Measurements from ENCODE around the gene NAV3.

NAV3 gene

DNA sequence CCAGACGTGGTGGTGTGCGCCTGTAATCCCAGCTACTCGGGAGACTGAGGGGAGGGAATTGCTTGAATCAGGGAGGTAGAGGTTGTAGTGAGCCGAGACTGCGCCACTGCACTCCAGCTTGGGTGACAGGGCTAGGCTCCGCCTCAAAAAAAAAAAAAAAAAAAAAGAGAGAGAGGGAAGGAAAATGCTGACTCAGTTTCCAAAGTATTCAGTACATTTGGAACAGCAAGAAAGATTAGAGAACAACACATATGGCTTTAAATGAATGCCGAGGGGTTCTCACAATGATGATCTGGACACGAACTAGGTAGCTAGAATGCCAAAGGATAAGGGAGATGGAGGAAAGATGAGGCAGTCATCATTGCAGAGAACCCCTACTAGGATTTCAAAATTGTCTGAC, 97.4 kb downstream of the NAV3 start:
- DNase-seq (ENCODE audit: low spot score): no peak

- DNase-seq (ENCODE audit: low spot score): no peak
These were observed 101.5 kb downstream of the NAV3 start for GRCh38 chr12:77932216-77932615.

GRCh38 chr12:77938301-77938700, 107.6 kb downstream of the NAV3 start:
- DNase-seq (ENCODE audit: low spot score): no peak

DNA sequence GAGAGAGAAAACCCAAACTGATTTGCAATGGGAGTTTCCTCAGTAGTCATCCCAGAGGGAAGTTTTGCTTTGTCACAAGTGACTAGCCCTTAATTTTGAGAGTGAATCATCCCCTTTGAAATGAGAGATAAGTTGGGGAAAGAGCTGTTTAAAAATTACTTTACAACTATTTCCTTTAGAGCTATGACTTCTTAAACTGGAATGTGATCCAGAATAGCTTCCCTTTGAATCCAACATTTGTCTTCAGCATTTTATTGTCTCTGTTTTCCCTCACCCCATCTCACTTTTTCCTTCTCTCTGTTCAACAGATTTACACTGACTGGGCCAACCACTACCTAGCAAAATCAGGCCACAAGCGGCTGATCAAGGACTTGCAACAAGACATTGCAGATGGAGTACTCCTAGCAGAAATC, 109.3 kb downstream of the NAV3 start:
- DNase-seq (ENCODE audit: low spot score): no peak

DNA sequence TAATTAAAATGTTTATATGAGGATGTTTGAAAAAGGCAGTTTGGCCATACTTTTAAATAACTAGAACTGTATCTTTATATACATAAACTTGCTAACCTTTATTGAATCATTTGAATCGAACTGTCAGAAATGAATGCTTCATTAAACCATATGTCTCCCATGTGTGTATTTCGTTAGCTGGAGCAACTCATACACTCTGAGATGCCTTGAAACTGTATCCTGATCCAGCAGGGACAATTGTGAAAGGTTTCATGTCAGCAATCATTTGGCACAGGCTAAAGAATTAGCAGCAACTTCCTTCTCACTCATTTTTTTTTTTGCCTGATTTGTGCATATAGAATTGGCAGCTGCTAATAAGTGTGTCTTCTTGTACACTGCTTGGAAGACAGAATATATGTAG, 109.9 kb downstream of the NAV3 start:
- no peak for DNase-seq (ENCODE audit: low spot score)

DNA sequence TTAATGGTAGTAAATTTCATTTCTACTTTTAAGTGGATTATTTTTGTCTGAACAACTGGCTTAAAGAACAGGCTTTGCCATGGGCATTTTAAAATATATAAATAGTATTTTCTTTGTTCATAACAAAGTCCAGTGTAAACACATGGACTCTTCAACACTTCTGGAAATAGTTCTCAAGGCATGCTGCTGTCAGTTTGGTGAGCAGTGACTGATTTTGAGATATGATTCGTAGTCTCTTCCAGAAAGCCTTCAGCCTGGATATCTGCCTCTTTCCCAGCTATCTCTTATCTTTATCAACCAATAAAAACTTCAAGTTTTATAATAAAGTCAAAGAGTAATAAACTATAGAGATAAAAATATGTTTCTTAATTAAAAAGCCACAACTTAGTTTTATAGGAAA, 110.7 kb downstream of the NAV3 start:
- DNase-seq (ENCODE audit: low spot score): no peak

DNA sequence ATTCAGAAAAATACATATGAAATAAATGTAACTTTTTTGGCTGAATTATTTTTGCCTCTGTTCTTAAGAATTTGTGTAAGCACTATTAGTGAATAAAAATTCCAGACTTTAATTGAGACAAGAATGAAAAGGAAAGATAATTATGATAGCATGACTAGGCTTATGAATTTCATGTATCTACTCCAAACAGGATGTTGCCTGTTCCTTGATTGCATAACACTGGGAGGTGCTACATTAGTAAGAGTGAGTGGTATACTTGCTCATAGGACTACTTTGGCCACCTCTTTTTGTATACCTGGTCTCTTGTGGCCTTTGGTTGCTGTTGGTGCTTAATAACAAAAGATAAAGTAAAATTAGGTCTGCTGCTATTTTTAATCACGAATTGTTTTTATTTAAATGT, 112.8 kb downstream of the NAV3 start:
- no peak for DNase-seq (ENCODE audit: low spot score)

DNA sequence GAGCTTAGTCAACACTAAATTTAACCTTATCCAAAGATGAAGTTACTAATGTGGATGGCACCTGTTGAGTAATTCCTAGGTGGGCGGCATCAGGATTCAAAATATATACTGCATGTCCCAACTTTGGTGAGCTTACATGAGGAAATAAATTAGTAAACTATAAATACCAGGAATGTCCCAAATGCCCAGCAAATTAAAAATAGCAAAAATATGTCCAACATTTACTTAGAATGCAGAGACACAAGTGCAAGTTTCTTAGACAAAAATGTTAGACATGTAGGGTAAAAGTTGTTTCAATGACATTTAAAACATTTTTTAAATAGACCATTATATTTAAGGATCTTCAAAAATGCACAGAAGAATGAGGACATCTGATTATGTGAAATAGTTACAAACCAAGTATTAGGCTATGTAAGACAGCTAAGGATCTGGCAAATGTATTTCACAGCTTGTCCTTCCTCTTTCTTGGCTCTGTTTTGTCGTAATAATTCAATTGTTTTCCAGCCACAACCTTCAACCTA, 115.9 kb downstream of the NAV3 start:
- no peak for DNase-seq (ENCODE audit: low spot score)

DNA sequence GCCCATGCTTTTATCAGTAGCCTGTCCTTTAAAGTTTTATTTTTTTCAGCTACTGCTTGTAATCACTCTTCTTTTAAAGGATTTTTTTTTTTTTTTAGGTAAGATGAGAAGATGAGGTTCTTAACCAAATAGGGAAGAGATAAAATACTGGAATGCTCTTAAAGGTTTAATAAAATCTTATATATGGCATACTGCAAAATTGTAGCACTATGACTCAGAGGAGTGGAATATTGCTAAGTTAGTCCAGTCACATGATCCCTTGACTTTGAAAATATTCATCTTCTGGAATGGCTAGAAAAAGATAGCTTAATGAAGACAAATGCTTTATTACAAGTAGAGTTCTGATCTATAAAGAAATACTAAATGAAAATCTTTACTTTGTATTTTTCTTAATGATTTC, 116.6 kb downstream of the NAV3 start:
- DNase-seq (ENCODE audit: low spot score): no peak

- DNase-seq (ENCODE audit: low spot score): no peak
These were observed 117.1 kb downstream of the NAV3 start for GRCh38 chr12:77947746-77948145.

DNA sequence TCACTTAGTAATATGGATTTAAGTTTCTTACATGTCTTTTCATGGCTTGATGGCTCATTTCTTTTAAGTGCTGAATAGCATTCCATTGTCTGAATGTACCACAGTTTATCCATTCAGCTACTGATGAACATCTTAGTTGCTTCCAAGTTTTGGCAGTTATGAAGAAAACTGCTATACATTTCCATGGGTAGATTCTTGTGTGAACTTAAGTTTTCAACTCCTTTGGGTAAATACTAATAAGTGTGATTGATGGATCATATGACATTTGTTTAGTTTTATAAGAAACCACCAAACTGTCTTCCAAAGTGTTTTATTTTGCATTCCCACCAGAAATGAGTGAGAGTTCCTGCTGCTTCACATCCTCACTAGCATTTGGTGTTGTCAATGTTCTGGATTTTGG, 119.2 kb downstream of the NAV3 start:
- DNase-seq (ENCODE audit: low spot score): no peak

- no peak for DNase-seq (ENCODE audit: low spot score)
These were observed 123.0 kb downstream of the NAV3 start for GRCh38 chr12:77953528-77954205.

- no peak for DNase-seq (ENCODE audit: low spot score)
These were observed 123.5 kb downstream of the NAV3 start for GRCh38 chr12:77954206-77954555.

GRCh38 chr12:77957062-77957461, 126.4 kb downstream of the NAV3 start:
- no peak for DNase-seq (ENCODE audit: low spot score)

- DNase-seq (ENCODE audit: low spot score): no peak
These were observed 133.0 kb downstream of the NAV3 start for GRCh38 chr12:77963576-77964178.

DNA sequence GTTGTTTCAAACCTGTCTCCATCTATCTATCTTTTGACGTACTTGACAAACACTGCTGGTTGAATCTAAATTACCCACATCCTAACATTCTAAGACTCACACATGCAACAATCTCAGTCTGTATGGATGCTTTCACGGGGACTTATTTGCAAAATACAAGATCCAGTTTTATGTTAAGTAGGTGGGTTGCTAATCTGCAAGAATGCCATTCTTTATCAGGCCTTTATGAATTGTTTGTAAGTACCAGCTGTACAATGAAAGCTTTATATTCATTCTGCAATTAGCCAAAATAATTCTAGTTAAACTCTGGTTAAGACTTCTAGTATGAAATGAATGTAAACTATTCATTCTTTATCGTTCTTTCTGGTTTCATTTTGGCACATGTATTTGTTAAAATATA, 135.1 kb downstream of the NAV3 start:
- no peak for DNase-seq (ENCODE audit: low spot score)

DNA sequence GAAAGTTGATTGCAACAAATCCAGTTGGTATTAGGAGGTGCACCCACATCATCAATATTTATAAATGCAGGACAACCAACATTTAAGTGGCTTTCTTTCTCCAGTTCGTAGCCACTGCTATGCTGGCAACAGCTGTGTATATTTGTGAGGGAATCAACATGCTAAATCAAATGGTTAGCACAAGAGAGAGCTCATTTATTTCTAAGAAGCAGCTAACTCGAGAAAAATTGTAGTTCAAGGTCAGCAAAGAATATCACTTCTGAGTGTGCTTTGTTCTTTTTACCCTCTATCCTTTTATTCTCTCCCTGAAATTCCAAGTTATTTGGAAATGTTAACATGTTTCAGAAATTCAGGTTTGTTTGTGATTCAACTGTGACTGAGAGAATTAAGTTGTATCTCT, 137.3 kb downstream of the NAV3 start:
- no peak for DNase-seq (ENCODE audit: low spot score)

- DNase-seq (ENCODE audit: low spot score): no peak
These were observed 137.9 kb downstream of the NAV3 start for GRCh38 chr12:77968571-77968970.

GRCh38 chr12:77973579-77973978, 142.9 kb downstream of the NAV3 start:
- no peak for DNase-seq (ENCODE audit: low spot score)

DNA sequence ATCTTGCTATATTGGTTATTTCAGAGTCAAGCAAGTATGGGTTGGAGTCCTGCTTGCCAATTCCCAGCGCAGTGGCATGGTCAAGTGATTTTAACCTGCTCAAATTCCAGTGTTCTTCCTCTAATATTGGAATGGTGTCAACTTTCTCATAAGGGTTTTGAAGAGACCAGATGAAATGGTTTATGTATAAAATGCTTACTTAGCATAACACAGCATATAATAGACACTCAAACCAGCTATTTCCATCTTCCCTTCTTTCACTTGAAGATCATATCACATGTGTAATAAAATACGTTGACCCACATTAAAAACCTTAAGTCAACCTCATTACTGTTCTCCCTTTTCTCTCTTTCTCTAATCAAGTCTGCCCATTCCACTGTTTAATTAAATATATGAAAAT, 144.0 kb downstream of the NAV3 start:
- no peak for DNase-seq (ENCODE audit: low spot score)

DNA sequence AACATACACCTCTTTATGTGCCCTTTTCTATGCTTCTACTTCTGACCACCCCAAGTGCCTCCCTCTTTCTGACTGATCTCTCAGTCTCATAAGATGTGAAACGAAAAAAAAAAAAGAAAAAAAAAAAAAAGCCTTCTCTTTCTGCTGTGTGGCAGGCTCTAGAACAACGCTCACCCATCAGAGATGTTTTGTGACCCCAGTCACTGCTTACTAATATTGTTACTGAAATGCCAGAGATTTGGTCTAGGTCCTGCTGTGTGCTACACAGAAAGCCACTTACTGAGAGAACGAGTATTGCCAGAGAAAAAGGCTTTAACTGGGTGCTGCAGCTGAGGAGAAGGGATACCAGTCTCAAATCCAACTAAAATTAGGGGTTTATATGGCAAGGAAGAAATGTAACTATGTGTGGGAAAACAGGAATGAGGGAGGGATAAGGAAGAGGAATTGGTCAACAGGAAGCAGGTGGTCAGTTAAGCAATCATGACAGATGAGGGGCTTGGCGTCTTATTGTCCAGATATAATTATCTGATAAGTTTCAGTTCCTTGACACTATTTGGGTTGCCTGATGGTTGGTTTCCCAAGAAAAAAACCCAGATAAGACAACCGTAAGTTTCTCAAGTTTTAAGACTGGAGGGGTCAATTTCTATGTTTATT, 149.0 kb downstream of the NAV3 start:
- no peak for DNase-seq (ENCODE audit: low spot score)

- DNase-seq (ENCODE audit: low spot score): no peak
These were observed 150.1 kb downstream of the NAV3 start for GRCh38 chr12:77980782-77981181.

DNA sequence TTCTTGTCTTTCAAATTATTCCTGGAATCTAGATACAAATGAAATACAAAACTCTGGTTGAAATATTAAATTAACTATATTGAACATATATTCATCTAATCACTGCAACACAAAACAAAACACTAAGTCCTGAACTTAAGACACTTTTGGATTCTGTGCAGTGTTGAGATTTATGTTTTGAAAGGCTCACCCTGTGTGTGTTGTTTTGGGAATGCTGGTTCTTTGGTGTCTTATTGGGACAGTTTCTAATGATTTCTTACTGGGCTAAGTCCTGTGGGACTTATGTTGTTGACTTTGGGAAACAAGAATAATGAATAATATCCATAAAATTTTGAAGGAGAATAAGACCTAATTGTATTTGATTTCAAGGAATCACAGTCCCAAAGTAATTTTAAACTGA, 153.2 kb downstream of the NAV3 start:
- no peak for DNase-seq (ENCODE audit: low spot score)

DNA sequence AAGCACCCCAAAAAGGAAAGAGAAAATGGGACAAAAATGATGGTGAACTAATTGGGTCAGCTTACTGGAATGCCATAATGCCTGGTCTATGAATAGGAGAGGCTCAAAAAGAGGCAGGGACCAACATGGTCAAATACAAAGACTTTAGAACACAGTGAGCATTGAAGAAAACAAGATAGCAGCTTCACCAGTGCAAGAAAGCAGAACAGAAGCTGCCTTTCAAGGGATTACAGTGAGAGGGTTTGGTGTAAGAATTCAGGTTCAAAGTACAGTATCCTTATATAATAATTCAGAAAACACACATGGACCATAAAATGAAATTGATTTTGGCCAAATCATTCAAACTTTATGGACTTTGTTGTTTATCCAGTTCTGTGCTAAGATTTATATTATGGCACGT, 162.1 kb downstream of the NAV3 start:
- no peak for DNase-seq (ENCODE audit: low spot score)
